GM12864 (cell line): Measurements from ENCODE around the gene CHID1.
A peak's percentile ranks its signal among the peaks of the same experiment; 100 is the strongest.

ENCODE experiments used
- DNase-seq: peaks from one replicate; pipeline ENCODE4 v3.0.0-alpha.2; 2011; ENCODE audit warnings: low read depth
- H3K4me3 ChIP-seq: 2 replicates; pipeline ENCODE4 v1.5.1; 2011; ENCODE audit warnings: mild to moderate bottlenecking, low read depth, low read length, control low read depth
- CTCF ChIP-seq: IDR thresholded peaks from 2 replicates; pipeline ENCODE4 v1.5.1; 2011; ENCODE audit warnings: low read depth, mild to moderate bottlenecking, moderate library complexity, low read length, control low read depth, inconsistent platforms; ENCODE audit errors: missing control alignments

CHID1 gene

DNA sequence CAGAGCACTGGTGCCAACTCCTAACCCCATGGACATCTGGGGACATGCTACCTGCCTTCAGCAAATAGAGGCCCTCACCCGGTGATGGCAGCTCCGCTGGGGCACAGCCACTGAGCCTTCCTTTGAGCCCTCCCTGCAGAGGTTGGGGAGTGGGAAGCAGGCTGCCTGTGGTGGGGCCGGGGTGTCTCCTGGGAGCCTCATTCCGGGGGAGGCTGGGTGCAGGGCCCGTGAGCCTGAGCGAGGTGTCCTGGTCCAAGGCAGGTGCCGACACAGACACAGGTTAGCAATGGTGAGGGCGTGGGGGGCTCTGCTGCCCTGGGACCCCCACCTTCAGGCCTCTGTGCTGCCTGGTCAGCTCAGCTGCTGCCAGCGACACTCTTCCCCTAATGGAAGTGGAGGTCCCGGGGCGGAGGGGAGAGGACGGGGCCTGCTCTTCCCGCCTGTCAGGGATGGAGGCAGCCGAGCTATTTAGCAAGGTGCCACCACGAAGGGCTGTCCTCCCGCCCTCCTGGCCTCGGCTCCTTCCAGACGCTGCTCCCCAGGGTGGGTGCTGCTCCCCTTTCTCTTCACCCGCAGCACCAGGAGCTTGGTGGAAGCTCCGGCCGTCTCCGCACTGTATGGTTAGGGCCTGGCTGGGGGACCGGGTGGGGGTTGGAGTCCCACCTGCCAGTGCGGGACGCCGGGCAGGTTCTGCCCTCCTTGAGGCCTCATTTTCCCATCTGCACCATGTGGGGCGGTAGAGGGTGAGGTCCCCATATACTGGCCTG lies 56.7 kb downstream of the CHID1 start:
- no peak for DNase-seq
- no peak for TF ChIP-seq CTCF
- H3K4me3 ChIP-seq: no peak overlapping the region

- no peak for TF ChIP-seq CTCF
- no peak for DNase-seq
- no peak overlapping the region for H3K4me3 ChIP-seq
Measured at GRCh38 chr11:852762-853161, 57.8 kb downstream of the CHID1 start.

DNA sequence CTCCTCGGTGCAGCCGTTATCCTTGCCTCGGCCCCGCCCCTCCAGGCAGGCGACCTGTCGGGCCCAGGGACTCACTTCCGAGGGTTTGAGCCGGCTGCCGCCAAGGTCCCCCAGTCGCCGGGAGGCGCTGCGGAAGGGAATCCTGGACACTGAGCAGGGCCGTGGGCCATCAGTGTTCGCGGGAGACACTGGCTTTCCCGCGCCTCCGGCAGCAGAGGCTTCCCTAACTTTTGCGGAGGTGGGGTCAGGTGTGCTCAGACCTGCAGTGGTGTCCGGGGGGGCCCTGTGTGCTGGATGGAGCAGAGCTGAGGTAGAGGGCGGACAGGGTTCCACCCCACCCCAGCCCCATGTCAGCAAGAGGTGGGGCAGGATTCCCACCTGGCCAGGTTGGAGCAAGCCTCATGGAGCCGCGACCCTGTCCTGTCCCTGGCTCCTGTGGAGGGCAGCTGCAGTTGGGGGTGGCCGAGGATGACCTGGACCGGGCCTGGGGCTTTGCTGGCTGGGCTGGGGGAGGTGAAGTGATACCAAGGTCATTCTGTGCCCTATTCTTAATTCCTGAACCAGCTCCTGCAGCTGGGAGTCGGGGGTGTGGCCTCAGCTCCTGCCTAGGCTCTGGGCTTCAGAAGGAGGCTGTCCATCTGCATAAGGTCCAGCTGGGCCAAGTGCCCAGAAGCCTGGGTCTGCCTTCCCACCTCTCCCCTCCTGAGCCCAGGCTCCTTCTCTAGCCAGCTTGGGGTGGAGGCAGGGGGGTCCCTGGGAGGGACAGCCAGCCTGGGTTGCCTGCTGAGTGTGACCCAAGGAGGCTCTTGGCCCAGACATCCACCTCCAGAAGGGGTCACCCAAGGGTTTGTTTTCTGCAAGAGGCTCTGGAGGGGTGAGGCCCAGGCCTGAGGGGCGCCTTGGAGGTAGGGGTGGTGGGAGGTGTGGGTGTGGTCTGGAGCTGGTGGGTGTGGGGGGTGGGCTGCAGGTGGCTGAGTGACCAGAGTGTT lies 59.5 kb downstream of the CHID1 start:
- H3K4me3 ChIP-seq: no peak overlapping the region
- DNase-seq: no peak

GRCh38 chr11:849951-850774 lies 60.4 kb downstream of the CHID1 start:
- H3K4me3 ChIP-seq: no peak overlapping the region
- no peak for TF ChIP-seq CTCF
- no peak for DNase-seq

More for the DNA sequence above, 59.5 kb downstream of the CHID1 start:
- peak; percentile 34 for TF ChIP-seq CTCF

DNA sequence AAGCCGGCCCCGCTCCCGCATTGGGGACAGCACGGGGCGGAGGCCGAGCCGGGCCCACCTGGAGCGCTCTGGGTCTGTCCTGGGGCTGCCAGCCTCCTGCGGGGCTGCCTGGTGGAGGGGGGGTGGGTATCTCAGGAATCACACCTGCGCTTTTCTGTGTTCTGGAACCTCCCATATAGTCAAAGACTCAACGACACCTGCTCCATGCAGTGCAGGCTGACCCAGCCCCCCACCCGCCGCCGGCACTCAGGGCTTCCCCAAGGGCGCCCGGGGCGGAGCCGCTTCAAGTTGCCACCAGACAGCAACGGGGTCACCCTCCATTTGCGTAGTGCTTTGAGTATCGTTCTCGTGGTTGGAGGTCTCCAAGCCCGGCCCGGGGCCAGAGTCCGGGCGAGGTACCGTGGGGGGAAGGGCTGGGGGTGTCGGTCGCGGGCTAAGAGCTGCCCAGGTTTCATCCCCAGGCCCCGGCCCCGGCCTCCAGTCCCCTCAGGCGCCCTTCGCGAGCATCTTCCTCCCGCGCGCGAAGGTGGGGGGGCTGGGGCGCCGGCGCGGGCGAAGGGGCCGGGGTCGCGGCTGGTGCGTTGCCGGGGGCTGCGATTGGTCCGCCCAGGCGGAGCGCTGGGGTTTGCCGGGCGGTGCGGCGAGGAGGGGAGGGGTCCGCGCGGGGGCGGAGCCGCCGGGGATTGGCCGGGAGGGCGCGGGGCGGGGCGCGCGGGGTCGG lies 61.3 kb downstream of the CHID1 start:
- DNase-seq: no peak
- peak overlapping the region; percentile 21 for H3K4me3 ChIP-seq
- no peak for TF ChIP-seq CTCF

GRCh38 chr11:848380-848931 lies 62.2 kb downstream of the CHID1 start:
- DNase-seq: no peak
- no peak overlapping the region for H3K4me3 ChIP-seq

More at GRCh38 chr11:848380-848931, 62.2 kb downstream of the CHID1 start:
- peak; percentile 96 for TF ChIP-seq CTCF
